GM18858 (cell line): Measurements from ENCODE around the gene RGS3.

Source experiments
- ATAC-seq: cut with Tn5 transposase; IDR thresholded peaks from one replicate; pipeline ENCODE4 v1.9.1; 2021; ENCODE audit not compliant: unreplicated experiment

Gene RGS3

DNA sequence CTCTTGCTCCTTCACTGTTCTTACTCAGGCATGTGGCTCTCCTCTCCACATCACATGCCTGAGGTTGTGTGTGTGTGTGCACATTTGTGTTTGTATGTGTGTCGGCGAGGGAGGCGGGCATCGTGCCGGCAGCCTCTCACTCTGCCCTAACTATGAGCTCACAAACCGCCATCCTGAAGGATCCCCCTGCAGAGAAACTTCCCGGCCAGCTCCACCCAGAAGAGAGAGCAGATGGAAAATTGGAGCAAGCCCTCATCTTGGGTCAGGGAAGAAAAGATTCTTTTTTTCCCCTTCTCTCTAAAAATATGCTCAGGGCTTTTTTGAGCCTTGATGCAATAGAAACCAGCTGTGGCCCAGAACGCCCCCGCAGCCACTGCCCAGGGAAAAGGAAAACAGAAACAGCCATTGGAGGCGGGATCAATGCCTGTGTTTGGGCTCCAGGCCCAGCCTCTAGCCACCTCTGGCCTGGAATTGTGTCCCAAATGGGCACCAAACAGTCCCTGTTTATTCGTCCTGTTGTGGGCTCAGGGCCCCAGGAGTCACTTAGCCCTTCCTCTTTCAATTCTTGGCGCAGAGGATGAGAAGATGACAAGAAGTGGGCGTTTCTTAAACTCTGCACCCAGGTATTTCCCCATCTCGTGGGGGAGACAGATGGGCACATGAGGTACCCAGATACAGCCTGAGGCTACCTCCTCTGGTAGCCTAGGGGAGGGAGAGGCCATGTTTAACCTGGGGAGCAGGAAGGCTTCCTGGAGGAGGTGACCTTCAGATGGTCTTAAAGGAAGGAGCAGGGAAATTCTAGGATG, 151.5 kb downstream of the RGS3 start:
- peak; percentile 58 for ATAC-seq

DNA sequence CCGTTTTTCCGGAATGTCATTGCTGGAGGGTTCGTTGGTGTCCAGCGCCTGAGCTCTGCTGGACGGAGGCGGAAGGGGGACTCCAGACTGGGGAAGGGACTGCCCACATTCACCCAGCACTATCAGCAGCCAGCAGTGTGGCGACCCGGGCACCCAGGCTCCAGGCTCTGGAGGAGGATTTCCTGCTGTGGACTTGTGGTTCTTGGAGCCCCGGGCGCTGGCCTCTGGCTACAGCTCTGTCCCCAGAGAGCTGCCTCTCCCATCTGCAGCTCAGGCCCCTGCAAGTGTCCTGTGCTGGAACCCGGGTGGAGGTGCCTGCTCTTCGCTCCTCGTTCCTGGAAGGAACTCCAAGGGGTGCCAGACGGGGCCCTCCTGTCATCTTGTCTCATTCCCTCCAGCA, 152.6 kb downstream of the RGS3 start:
- no peak for ATAC-seq

DNA sequence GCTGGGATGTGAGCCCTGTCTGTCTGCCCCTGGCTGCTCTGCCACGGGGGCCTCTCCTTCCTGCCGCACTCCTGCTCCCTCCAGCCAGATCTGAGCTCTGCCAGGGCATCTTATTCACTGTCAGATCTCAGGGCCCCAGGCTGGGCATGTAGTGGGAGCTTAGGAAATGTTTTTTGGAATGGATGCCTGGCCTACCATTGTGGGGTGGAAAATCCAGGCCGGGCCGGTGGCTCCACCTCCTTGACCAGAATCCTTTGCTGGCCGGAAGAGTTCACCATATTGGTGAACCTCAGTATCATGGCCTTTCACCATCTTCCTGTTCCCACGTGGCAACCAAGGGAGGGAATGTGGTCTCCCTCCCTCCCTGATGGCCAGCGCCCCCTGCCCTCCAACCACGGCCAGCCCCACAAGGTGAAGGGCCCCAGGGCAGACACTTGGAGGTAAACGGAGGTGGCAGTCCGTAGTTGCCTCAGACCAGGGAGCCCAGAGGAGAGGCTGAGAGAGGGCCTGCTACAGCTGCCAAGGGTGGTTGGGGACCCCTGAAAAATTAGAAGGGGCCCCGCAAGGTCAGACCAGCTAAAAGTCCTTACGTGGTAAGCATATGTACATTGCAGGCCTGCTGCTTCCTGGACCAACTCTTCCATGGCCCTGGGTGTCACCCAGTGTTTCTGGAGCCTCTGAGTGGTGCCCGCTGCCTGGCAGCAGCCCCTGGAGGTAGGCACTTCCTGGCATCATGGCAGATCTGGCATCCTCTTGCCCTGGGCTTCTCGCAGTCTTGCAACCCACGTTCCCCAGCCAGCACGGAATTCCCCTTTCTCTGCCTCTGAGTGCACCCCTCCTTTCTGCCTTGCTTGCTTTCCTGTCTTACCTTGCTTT, 153.3 kb downstream of the RGS3 start:
- ATAC-seq, result no peak

DNA sequence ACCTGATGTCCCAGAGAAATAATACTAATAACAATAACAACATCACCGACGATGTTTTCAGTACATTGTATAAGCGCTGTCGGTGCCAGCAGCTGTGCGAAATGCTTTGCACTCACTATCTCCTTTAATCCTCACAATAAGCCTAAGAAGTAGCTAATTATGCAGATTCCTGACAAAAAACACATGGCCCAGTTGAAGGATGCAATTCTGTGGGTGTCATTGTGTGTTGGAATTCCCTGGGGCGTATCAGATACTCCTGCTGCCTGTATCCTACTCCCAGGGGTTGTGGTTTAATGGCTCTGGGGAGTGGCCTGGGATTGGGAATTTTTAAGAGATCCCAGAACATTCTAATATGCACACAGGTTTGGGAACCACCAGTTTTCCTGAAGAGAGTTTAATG, 154.0 kb downstream of the RGS3 start:
- ATAC-seq, result no peak

DNA sequence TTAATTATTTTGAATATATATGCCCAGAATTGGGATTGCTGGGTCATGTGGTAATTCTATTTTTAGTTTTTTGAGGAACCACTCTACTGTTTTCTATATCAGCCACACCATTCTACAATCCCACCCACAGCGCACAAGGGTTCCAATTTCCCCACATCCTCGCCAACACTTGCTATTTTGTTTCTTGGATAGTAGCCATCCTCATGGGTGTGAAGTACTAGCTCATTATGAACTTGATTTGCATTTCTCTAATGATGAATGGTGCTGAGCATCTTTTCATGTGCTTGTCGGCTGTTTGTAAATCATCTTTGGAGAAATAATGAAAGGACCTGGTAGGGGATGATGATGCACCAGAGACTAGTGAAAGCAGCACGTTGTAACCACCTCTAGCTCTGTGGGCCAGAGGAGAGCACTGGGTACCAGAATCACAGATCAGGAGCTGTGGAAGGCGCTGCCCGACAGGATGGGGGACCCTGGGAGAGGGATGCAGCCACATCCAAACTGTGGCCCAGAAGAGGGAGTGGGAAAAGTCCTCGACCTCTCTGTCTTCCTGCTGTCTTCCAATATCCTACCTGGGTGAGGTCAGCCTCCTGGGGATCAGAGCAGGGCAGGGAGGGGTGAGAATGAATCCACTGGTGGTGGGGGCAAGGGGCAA, 155.4 kb downstream of the RGS3 start:
- ATAC-seq, result no peak

DNA sequence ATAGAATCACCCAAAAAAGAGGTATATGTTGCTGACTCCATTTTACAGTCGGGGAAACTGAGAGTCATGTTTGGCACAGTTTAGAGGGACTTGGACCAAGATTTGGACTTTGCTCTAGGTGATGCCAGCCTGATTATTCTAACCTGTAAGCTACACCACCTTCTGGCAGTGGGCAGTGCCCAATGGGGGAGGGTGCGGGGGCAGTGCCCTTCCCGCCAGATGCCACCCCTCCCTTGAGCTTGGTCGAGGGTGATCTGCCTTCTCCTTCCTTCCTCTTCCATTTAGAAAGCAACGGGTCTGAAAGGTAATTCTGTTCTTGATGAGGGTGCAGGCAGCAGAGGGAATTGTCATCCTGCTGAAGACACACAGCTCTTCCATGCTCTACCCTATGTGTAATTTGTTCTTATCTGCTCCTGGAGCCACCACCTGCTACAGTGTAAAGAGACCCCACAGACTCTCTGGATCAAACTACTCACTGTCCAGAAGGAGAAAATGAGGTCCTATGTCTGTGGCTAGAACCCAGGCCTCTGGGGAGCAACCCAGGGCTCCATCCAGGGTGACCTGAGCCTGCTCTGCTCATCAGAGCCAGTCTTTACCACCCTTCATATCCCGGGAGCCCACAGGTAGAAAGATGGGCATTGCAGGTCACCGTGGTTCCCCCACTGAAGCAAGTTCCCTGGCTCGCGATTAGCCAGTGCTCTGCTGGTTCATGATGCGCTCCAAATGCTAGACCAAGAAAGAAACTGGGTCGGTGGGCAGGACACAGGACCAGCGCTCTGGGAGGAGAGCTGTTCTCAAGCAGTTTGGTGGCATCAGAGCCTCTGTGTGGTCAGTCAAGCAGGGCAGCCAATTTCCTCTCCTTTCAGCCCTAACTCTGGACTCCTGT, 156.2 kb downstream of the RGS3 start:
- no peak for ATAC-seq

DNA sequence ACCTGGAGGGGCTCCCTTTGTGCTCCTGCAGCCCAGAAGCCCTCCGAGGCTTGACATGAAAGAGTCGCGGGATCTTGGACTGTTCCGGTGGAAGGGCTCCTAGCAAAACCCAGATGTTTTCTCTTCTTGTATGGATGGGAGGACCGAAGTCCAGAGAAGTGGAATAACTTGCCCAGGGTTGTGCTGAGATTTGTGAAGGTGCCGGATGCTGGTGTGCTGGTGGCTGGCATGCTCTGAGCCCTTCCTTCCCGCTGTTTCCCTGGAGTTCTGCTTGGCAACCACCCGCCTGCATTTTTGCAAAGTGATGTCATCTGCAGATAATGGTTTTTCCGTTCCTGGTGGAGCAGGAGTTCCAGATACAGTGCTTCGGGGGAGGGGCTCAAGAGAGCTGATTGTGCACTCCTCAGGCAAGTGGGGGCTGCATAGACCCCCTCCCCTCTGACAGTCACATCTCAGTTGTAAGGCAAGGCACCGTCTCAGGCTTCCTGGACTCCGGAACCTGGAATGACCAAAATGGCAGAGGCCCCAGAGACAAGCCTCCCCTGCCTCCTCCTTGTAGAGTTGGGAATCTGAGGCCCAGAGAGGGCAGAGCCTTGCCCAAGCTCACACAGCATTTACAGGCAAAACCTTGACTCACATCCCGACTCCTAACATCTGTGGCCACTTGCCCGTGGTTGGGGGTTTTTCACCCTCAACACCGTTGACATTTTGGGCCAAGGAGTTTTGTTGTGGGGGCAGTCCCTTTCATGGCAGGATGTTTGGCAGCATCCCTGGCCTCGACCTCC, 157.0 kb downstream of the RGS3 start:
- no peak for ATAC-seq

DNA sequence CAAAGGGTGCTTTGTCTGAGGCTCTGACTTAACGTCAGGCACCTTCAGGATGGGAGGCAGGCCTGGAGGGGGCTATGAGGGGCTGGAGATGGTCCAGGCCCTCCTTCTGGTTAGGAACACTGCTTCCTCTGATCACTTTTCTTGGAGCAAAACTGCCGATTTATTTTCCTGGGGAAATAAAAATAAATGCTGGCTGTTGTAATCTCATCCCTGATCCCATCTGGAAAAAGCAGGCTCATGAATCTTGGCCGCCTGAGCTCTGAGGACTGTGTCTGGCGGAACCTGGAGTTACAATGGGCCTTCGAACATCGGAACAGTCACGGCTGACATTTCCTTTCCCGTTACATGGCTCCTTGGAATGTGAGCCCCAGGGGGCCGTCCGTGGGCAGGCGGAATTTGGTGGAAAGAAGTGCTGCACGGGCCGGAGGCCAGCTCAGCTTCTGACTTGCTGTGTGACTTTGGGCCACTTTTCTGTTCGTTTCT, 157.8 kb downstream of the RGS3 start:
- ATAC-seq, result no peak

DNA sequence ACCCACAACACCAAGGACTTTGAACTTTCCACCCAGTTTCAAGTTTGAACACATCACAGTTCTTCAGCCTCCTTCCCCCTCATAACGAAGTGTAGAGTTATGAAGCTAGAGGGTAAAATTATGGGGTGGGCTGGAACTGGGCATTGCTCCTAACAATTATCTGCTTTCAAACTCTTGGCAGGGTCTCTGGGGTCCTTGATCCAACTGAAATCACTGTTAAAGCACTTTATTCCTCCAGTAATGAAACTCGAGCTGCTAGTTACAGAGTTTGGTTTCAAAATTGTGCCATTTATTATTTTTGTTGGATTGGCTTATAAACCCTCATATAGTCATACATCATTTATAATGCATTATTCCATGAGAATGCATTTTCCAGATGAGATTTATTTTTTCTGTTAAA, 158.5 kb downstream of the RGS3 start:
- no peak for ATAC-seq

DNA sequence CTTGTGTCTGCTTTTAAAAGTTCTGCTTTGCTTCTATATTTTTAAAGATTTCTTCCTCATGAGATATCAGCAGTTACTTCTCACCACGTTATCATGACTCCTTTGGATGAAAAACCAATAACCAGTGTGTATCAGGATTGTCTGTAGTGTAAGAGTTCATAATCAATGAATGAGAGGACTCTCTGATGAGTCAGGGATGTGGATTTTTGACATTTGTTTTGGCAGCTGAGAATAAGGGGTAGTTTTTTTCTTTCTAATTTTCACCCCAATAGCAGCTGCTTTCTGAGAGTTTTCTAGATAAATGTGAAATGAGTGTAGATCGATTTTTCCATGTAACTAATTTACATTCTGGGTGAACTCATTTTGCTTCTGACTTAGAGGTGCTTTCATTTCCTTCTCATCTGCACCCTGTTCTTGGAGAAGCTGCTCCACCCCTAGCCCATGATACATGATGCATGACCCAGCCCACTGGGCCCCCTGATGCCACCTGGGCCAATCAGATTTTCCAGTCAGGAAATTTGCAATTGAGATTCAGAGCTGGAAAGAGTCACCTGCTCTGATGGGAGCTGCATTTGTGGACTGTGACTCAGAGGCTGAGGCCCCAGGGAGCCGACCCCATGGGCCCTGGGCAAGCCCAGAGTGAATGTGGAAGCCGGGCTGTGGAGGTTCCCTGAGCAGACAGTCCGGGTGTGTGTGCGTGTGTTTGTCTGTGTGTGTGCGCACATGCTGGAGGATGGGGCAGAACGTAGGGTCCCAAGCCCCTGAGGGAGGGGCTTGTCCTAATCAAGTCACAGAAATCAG, 159.3 kb downstream of the RGS3 start:
- peak; percentile 60 for ATAC-seq

DNA sequence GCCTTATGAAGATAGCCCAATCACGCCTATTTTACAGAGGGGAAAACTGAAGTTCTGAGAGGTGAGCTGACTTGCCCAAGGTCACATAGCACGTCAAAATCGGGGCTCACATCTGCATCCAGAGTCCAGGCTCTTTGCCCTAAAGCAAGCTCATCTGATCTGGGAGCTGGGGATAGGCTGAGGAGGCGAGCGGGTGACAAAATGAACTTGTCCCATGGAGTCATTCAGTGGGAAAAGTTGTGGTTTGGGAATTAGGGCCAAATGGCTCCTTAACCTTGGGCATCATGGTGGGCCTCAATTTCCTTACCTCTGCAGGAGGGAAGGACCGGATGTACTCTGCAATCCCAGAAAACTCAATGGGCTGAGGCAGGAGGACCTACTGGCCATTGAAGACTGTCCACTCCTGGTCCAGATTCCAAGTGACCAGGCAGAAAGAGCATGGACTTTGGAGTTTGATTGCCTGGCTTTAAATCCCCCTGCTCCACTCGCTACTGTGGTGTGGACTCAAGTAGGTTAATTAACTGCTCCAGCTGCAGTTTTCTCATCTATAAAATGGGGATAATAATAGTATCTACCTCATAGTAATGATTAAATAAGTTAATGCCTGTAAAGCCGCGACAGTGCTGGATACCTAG, 160.4 kb downstream of the RGS3 start:
- no peak for ATAC-seq

DNA sequence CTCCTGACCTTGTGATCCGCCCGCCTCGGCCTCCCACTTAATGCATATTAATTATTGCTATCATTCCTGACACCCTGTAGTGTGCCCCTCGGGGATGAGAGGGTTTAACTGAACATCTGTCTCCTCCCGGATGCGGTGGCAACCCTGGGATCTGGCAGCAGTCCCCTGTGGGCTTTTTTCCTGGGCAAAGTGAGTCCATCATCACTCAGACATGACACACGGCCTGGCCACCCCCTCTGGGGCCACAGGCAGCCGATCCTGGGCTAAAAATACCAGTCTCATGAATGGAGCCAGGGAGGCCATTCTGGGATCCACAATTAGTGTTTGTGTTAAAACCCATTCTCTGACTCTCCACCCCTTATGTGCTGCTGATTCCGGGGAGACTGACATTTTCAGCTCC, 161.2 kb downstream of the RGS3 start:
- ATAC-seq, result no peak

DNA sequence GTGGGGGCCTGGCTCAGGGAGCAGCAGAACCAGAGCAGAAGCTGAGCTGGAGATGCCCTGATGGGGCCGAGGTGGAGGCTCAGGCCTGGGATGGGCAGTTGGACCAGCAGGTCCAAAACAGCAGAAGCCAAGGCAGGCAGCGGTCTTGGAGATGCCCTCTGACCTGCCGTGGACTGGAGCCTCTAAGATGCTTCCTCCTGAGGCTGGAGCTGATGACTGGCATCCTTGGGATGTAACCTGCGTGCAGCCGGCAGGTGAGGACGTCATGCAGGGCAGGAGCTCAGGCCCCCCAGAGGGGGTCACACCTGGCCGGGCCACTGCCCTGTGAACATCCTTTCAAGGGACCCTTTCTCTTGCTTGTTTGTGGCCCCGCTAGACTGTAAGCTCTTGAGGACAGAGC, 162.0 kb downstream of the RGS3 start:
- ATAC-seq, result no peak

DNA sequence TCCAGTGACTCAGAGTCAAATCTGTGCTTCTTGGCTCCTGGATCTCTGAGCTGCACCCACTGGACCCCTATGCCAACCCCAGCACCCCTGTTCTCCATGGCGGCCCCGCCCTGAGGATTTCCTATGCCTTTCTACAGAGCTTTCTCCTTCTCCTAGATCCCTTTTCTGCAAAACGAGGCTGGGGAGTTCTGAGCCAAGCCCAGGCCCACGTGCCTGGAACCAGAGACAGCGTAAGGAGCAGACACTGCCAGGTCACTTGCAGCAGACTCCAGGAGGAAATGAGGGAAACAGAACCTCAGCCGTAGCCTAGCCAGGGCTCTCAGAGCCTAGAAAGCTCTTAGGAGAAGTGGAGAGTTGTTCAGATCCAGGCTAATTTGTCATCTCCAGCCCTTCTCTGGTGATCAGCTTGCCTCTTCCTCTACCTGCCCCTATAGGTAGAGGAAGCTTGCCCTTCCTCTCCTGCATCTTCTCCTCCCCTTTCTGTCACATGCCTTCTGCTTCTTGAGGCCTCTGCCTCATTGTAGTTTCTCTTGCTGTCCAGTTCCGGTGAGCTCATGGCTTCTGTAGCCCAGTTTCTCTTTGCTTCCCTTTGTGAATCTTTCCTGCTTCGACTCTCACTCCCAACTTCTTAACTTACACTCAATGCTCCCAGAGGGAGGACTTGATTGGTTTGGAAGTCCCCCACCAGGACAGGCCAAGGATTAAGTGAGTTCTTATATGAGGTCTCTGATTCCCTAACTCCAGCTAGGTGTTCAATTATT, 163.4 kb downstream of the RGS3 start:
- ATAC-seq, result no peak

DNA sequence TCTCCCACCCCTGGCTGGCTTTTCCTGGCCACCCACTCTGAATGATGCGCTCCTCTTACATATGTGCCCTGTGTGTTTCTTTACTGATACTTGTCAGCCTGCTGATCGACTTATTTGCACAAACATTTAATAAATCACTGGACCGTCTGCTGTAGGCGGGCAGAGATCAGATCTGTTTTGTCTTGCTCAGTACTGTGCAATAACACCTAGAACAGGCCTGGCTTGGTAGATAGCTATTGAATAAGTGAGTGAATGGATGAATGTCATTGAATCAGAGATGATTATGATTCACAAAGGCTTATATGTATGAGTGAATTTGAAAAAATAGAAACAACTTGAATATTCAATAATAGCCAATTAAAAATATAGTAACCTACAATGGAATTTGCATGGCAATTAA, 165.1 kb downstream of the RGS3 start:
- no peak for ATAC-seq

DNA sequence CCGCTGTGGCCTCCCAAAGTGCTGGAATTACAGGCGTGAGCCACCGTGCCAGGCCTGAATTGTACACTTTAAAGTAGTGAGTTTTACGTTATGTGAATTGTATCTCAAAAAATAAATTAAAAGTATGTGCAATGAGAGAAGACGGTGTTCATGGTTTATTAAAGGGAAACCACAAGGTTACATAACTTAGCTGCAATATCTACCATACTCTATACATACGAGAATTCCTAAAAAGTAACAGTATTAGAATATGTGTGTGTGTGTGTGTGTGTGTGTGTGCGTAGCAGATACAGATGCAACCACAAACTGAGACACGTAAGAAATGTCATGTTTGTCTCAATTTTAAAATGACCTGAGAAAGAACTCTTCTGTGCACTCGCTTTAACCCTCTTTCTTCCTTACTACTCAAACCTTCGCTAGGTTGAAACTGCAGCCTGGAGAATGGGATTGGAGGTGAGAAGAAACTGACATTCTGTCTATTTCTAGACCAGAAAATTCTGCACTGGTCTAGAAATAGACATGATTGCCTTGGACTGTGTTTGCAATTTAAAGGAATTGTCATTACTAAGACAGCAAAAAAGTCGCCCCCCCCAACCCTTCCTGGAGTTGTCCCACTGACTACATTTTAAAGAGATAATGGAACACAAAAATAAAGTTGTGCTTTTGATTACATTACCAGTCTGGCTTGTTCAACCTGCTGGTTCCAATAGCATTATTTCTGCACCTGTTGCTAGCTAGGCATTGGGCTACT, 167.0 kb downstream of the RGS3 start:
- ATAC-seq, result no peak

DNA sequence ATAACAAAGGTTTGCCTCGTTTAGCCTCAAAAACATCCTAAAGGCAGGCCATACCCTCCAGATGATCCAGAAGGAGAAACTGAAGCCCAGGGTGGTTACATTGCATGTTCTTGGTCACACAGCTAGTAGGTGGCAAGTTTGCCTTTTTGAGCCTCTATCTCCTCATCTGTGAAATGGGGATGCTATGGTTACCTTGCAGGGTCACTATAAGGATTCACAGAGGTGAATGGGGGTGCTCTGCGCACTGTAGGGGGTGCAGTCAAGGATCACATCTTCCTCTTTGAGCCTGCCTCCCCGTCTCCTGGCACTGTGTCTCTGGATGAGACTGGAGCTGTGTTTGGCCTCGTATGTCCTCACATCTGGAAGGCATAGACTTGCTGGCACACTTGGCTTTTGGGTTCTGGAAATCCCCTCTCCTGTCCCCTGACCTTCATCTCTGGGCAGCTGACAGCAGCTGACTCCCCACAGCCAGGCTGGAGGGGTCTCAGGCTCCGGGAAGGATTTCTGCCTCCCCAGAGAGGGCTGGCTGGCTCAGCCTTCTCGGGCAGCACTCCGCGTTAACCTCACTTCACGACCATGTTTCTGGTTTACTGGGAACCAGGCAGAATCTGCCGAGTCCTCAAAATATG, 167.7 kb downstream of the RGS3 start:
- ATAC-seq, result no peak
